GM21723 (cell line): ENCODE results near the gene KMT5B.

Experiments used
- ATAC-seq: cut with Tn5 transposase; IDR thresholded peaks from one replicate; pipeline ENCODE4 v1.9.1; 2021; ENCODE audit warnings: mild to moderate bottlenecking, moderate library complexity; ENCODE audit not compliant: unreplicated experiment

KMT5B gene

DNA sequence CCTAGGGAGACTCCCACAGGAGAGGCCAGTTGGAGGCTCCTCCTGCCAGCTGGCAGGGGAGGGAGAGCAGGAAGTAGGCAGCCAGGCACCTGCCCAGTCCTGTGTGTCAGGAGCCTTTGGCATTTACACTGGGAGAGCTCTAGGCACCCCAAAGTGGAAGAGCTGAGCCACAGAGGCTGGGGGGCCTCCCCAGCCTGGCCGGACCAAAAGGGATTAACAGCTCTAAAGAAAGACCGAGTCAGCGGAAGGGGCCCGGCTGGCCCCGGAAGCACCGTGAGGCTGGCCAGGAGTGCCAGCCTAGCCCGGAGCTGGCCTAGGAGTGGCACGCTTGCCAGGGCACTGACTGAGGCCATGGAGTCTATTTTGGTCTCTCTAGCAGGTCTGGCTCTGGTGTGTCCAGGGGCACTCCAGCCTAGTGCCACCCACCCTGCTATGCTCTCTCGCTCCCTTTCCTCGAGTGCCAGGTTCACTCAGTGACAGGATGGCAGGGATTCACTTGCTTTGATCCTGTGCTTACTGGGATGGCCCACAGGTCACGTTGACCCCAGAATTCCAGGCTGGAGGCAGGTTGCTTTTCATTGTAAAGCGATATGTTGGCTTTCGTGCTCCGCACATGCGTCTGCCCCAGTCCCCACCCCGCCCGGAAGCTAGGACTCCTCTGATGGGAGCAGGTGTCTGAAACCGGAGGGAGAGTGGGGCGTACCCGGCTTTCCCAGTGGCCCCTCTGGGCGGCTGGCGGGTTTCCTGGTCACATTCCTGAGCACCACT is 3.3 kb upstream of the KMT5B start:
- ATAC-seq = no peak

DNA sequence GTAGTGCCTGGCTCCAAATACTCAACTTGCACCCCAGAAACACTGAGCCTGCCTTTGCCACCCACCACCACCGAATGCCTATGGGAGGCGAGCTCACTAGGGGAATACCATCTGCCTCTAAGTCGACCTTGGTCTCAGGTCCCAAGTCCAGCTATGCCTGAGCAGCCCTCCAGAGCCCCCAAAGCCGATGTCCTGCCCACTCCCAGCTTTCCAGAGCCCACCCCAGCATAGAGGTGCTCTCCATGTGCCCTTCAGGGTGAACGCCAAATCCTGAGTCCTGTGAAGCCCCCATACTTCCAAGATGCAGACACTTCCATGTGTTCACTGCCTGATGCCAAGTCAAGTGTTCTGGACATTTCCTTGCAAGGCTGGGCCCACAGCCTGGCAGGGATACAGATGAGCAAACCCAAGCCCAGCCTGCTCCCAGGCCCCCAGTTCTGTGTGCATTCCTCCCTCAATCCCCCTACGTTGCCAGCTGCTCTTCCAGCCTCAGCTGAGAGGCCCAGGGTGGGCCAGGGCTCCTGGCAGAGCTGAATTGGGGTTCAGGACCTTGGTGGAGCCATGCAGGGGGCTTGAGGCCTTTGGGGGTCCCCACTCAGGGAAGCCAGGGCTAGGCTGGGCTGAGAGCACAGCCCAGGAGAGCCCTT is 2.6 kb upstream of the KMT5B start:
- no peak for ATAC-seq

DNA sequence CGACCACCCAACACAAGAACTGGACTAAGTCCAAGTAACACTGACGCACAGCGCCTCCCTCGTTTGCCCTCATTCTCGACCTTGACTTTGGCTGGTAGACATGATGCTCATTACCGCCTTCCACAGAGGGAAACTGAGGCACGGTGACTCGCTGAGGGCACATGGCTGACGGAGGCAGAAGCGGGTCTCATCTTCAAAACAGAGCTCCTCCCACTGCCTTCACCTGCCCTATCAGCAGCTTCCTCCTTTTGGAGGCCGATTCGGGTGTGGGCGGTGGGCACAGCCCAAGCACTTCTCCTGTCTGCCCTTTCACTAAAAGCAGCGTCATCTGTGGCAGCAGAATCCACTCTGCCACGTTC is 2.0 kb upstream of the KMT5B start:
- no peak for ATAC-seq

DNA sequence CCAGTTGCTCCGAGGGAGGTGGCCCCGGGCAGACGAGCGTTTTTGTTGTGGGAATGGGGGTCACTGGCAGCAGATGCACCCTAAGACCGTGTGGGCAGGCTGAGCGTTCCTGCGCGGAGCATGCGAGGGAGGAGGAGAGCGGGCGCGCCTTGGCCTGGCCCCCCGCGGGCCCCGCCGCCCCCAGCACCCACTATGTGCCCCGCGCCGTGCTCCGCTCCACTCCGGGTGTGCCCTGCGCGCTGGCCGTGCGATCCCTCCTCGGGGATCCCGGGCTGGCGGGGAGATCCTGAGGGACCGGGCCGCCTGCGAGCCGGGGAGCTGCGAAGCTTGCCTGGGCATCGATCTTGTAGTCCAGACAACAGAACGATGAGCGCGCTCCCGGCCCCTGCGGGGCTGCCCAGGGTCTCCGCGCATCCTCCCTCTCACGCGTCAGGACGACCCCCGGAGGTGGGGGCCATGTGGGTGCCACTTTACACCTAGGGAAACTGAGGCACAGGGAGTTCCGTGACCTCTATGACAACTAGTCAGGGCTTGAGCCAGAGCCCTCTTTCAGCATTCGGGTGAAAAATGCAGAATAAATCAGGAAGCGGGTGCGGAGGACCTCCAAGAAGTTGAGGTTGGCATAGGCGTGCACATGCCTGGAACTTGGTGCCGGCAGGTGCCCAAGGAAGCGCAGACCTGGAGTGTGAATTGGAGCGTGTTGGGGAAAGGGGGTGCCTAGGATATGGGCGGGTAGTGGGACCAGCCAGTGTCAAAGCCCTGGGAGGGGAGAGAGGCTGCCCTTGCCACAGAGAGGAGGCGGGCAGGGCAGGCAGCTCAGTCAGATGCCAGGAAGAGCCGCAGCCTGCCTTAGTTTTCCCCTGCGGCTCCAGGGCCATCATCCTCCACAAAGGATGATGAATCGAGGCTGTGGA is 1.3 kb upstream of the KMT5B start:
- ATAC-seq = no peak

DNA sequence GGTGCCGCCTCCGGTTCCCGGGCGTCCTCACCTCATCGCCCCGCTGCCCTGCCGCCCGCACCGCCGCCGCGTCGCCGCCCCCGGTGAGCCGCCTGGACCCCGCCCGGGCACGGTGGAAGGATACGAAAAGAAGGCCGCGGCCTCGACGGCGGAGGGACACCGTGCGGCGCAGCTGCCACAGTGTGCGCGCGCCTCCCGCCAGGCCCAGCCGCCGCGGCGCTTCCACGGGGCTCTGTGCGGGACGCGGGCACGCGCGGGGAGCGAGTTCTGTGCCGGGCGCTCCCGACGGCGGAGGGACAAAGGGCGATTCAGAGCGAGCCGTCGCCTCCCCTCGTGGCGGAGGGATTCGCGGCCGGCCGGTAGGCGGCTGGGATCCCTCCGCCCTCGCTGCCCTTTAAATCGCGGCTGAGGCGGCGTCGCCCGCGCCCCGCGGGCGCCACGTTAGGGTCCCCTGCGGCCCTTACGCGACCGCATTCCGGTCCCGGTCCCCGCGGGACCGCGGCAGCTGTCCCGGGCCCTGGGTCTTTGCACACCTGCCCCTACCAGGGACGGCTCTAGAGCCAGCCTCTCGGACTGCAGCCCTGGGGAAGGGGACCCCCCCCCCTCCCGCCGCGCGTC is 568 bp upstream of the KMT5B start:
- ATAC-seq = peak; percentile 41

DNA sequence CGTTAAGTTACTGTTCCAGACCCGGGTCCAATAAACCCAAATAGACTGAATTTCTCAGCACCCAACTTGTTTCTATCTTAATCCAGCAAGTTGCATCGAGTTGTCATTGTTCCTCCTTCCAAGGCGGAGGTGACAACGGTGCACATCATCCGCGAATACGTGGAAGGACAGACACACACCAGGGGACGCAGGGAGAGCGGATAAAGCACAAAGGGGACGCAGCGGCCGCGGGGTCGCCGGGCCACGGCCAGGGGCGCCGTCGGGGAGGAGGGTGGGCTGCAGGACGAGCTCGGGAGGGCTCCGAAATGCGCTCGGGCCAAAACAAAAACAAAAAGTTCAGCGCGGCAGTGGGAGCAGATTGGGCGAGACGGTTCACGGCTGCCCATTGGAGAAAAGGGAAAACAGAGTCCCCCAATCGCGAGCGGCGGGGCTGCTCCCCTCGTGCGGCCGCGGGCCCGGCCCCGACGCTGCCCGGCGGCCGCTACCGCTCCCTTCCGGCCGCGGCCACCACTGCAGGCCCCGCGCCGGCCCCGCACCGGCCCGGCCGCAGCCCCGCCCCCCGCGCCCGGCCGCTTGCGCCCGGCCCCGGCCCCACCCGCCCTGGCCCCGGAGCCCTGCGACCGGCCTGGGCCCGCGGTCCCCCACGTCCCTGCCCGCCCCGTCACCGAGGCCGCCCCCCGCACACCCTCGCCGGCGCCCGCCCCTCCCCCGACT is 518 bp downstream of the KMT5B start:
- ATAC-seq = peak; percentile 47

DNA sequence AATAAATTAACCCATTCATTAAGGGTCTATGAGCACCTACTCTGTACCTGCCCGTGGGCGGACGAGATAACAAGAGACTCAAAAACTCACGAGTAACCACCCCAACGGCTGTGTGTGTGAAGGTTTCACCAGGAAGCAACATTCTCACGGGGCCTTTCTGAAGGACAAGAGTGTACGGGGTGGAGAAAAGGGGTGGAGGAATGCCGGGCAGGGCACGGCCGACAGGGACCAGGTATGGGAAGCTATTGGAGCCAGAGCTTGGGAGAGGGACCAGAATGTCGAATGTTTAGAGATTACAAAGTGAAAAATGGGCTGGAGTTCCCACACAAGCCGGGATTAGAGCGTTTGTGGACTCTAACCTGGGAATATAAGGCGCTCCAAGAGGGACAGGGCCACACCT is 1.6 kb downstream of the KMT5B start:
- no peak for ATAC-seq

DNA sequence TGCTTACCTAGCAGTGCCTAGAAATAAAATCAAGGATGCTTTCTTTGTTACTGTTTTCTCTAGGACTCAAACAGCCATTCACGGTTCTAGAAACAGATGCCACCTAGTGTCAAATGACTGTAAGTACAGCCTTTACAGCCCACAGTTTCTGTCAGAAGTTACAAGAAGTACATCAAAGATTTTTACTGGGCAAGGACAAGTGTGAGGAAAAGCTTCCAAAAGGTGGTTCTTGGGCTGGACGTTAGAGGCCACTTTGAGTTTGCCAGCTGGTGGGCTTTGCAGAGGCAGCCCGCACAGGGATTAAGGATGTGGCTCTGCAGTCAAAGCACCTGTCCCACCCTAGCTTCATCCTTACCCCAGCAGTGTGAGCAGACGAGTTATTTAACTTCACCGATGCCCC is 6.9 kb downstream of the KMT5B start:
- ATAC-seq = no peak

DNA sequence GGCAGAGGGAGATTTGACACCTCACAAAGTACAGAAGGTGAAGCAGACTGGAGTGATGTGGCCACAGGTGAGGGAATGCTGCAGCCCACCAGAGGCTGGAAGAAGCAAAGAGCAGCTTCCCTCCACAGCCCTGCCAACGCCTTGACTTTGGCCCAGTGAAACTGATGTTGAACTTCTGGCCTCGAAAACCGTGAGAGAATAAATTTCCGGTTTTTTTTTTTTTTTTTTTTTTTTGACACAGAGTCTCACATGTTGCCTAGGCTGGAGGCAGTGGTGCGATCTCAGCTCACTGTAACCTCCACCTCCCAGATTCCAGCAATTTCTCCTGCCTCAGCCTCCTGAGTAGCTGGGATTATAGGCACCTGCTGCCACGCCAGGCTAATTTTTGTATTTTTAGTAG is 8.7 kb downstream of the KMT5B start:
- ATAC-seq = no peak

DNA sequence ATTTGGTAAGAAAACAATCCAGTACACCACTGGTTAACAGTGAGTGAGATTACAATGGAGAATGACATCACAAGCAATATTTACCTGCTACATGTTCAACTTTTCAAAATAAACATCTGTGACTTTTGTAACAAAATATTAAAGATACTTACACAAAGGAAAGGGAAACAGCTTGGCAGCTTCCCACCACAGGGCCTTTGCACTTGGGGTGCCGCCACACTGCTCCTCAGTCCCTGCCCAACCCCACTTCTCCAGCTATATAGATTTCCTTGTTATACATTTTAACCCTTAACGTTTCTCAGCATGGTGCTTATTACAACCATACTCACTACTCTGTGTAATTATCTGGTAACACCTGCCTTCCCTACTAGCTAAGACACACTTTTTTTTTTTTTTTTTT is 10.9 kb downstream of the KMT5B start:
- no peak for ATAC-seq

DNA sequence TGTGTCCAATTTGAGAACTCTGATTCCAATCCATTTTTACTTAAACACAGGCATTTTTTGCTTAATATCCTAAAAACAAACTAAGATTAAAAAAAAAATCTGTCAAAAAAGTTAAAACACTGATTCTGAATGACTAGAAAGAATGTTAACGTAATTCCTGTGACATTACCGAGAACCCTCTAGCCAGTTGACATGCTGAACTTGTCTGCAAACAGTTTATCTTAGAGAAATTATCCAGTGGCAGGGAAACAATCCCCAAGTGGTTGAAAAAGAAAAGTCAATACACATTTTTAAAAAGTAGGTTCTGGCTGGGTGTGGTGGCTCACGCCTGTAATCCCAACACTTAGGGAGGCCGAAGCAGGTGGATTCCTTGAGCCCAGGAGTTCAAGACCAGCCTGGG is 11.6 kb downstream of the KMT5B start:
- ATAC-seq = no peak

DNA sequence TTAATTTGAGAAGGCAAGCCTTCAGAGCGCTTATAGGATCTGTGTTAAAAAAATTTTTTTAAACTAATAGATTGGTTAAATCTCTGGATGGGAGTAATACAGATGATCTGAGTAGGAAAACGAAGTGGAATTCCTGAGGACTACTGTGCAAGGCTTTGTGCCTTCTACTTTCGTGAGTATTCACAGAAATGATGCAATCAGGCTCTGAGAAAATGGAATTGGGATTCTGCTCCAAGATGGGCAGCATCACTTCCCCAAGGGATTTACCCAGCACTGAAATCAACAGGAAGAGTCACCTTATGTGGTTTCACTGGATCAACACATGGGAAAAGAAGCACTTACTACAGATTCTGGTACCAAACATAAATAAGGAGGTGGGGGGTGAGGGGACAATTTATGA is 12.5 kb downstream of the KMT5B start:
- ATAC-seq = no peak

DNA sequence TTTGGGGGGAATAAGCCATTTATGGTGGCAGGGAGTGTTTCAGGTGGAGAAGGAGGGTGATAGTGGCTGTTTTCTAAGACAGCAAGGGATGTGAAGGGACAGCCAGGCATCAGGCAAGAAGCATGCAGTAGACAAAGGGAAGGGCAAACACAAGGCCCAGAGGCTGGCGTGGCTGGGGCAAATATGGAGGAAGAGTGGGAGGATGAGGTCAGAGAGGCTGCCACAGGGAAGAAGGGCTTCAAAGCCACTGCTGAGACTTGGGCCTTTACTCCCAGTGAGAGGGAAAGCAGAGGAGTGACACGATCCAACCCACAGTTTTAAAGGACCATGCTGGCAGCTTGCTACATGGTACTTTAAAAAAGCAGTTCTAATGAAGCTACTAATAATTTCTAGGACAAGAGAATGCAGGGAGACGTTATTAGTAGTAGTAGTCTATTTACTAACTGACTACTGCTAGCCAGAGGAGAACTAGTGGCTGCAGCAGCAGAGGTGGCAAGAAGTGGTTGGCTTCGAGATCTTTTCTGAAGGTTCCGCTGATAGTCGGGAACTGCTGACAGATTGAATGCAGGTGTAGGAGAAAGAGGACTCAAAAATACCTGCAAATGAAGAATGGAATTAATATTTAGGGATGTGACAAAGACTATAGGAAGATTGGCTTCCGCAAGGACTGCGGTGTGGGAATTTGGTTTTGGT is 13.7 kb downstream of the KMT5B start:
- no peak for ATAC-seq

DNA sequence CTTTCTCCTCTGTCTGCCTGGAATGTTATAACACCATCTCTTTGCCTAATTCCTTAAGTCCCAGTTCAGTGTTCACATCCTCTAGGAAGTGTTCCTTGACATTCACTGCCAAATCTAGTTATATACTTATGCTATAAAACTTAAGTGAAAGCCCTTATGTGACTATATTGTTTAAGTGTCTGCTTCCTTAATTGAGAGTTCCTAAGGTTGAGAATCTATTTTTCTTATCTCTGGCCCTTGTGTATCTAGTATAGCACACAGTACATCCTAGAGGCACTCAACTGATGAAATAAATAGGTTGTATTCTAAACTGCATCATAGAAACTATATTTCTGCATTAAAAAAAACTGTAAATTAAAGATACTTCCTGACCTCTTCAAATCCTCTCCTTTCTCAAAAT is 16.9 kb downstream of the KMT5B start:
- no peak for ATAC-seq

DNA sequence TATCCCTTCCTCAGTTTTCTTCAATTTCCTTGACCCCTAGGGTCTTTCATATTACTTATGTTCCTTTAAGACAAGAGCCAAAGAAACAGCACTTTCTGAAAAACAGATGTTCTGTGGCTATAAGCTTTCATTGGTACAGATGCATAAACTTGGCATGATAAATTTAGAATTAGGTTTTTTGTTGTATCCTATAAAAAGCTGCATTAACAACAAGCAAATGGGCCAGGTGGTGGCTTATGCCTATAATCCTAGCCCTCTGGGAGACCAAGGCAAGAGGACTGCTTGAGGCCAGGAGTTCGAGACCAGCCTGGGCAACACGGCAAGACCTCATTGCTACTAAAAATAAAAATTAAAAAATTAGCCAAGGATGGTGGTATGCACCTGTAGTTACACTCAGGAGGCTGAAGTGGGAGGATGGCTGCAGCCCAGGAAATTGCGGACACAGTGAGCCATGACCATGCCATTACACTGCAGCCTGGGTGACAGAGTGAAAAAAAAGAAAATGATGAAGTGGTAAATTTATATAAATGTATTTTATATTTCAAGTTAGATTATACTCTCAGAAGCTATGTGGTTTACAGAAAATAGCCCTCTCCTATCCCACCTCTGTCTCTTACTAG is 18.3 kb downstream of the KMT5B start:
- no peak for ATAC-seq

DNA sequence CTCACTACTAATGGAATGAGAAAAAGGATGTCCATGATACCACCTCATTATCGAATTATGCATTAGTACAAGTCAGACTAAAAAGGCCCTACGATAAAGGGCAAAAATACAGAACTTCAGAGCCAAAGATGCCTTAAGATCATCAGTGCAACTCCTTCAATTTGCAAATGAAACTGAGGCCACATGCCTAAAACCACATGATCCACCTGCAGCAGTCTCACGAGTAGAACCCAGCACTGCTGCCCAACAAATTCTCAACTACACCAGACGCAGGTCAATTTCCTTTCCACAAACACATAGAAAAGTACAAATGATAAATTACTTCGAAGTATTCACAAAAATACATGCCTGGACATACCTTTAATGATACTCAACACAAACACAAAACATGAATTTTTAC is 20.1 kb downstream of the KMT5B start:
- ATAC-seq = no peak

DNA sequence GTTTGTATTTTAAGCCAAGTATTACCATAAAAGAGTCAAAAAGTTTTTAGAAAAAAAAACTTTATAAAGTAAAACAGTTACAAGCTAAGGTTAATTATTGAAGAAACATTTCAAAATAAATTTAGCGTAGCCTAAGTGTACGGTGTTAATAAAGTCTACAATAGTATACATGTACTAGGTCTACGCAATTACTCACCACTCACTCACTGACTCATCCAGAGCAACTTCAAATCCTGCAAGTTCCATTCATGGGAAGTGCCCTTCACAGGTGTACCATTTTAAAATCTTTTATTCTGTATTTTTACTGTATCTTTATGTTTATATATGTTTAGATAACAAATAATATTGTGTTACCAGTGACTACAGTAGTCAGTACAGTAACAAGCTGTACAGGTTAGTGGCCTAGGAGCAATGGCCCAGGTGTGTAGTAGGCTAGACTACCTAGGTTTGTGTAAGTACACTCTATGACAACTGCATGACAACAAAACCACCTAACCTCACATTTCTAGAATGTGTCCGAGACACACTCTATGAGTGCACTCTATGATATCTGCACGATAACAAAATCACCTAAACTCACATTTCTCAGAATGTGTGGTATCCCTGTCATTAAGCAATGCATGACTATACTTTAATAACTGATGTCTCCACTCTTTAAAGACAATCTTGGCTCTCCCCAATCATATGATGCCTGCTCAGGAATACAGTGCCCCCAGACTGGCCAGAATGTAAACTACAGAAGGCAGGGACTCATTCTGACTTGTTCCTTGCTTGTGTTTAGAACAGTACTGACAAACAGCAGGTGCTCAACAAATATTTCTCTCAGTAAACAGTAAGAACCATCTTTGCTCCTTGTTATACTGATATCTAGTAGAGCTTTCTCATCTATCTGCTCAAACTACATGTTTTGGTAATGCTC is 21.2 kb downstream of the KMT5B start:
- no peak for ATAC-seq

DNA sequence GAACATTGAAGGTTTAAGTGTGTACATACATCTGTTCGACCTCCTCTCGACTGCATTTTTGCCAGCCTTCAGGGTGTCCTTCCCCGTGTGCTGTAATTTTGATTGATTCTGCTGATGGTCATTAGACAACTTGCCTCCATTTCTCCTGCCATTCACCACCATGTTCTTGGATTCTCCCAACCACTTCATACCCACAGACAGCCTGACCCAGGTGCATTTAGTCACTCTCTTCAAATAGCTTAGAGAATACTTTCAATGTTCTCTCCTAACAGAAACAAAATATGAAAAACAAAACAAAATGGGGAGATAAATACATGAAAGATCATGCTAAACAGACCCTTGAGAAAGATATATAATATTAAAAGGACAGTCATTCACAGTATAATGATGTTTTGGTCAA is 23.2 kb downstream of the KMT5B start:
- ATAC-seq = no peak

DNA sequence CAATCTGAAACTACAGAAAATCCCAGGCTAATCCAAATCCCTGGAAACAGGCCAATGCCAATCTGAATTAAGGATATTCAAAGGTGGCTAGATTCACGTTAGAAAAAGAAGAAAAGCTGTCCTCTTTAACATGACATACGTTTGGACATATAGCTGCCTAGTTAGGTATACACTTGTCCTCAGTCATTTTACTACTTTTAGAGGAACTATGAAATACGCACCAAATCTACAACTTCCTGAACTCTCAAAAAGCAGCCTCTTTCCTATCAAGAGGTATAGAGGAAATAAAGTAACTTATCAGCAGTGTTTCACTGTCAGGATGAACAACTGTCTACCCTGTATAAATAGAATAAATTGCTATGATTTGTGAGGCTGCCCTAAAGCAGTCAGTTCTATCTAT is 24.0 kb downstream of the KMT5B start:
- ATAC-seq = no peak
